Measurements from ENCODE around the gene CCDC141.

- TF ChIP-seq CTCF (IDR thresholded peaks at IDR 0.05; ENCODE audit: poor library complexity), result no peak
- TF ChIP-seq EZH2 (IDR thresholded peaks at IDR 0.05; ENCODE audit: borderline replicate concordance), result no peak
Observed at GRCh38 chr2:179070895-179071294, 21.0 kb upstream of the CCDC141 start.

Data from hepatocyte (in vitro differentiated cells).